Activated CD8-positive, alpha-beta memory T cell treated with anti-CD3 and anti-CD28 coated beads, Interleukin-2, amount 50 U/mL, for 1 hour (primary cell): ENCODE results near the gene NDUFV2.
A peak's percentile ranks its signal among the peaks of the same experiment; 100 is the strongest.
"Not testable (repeated sequence)": the region's sequence is repeated elsewhere in the genome, so short reads cannot be mapped to it uniquely, and the experiment has no call there.

Source experiments
- DNase-seq: peaks from one replicate; pipeline ENCODE4 v3.0.0-alpha.2; 2020; ENCODE audit errors: extremely low read depth

The NDUFV2 gene

DNA sequence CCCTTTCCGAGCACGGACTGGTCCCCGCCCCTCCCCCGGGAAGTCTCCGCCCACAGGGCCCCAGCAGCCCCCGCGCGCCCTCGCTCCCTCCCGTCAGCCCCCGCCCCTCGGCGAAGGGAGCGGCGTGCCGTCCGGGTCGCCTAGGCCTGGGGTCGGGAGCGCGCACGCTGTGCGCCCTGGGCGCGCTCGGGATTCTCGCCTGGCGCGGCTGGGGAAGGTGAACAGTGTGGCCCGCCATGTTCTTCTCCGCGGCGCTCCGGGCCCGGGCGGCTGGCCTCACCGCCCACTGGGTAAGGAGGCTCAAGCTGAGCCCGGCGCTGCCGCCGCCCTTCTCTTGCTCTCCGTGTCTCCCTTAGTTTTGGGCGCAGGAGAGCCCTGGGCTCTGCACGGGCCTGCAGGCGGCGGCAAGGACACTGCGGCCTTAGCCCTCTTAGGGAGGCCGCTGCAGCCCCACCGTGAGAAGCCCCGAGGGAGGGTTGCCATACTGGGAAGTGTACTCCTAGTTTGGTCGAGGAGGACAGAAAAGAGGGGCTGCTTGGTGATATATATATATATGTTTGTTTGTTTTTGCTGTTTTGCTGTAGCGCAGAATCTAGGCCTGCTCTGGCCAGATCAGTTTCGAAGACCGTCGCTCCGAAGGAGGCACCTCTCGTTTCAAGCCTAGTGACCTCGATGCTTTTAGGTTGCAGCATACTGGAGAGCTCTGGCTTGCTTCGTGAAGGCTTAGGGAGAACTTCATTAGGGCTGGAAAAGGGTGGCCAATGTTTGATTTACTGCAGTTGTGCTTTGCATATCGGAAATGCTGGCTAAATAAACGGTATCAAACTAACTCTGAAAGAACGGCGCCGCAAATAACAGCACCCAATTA lies at the start of gene NDUFV2:
NDUFV2 (plus strand) TSS at position 192 of the 868 bp plus-strand sequence; CDS start at position 237, 45 bp downstream.
- DNase-seq = peak; percentile 84

- DNase-seq = no peak
Measured at GRCh38 chr18:9053814-9054213, 48.7 kb upstream of the NDUFV2 start.

DNA sequence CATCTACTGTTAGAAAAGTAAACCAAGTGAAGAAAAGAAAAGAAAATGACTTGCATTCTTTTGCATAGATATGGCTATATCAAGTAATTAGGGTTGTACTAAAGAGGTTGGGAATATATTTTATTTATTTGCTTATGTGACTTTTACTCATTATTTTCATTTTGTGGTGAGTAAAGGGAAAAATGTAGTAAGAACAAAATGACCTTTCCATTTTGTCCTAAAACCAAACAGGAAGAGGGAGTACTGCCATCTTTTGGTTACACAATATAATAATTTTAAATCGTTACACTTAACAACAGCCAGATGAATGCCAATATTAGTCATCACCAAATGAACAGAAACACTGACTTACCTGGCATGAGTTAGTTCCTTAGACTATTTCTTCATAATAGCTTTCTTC lies 47.3 kb upstream of the NDUFV2 start:
- no peak for DNase-seq

DNA sequence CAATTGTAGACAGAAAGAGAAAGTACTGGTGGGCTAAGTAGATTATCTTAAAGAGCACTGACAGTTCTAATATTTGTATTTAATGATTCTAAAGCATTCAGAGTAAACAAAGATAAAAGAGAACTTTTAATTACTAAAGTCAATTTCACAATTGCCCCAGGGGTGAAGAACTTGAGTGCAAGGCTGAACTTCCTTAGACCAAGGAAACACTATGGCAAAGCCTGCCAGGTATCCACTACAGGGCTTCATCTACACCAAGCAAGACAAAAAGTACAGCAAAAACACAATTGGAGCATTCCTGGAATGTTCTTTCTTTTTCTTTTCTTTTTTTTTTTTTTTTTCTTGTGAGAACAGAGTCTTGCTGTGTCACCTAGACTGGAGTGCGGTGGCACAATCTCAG lies 46.9 kb upstream of the NDUFV2 start:
- DNase-seq = no peak

- DNase-seq = no peak
Measured at GRCh38 chr18:9057646-9058045, 44.9 kb upstream of the NDUFV2 start.

GRCh38 chr18:9058406-9058805 lies 44.1 kb upstream of the NDUFV2 start:
- no peak for DNase-seq

DNA sequence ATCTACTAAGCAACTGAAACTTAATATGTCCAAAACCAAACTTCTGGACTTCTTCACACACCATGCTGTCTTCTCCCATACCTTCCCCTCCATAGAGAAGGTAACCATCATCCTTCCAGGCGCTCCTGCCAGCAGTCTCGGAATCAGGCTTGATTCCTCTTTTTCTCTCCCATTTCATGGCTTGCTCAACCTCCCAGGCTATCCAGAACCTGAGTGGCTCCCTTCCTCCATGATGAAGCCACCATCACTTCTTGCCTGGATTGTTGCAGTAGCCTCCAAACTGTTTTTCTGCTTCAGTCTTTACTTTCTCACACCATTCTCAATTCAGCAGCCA lies 40.1 kb upstream of the NDUFV2 start:
- DNase-seq = no peak

- no peak for DNase-seq
Measured at GRCh38 chr18:9065864-9066263, 36.6 kb upstream of the NDUFV2 start.

DNA sequence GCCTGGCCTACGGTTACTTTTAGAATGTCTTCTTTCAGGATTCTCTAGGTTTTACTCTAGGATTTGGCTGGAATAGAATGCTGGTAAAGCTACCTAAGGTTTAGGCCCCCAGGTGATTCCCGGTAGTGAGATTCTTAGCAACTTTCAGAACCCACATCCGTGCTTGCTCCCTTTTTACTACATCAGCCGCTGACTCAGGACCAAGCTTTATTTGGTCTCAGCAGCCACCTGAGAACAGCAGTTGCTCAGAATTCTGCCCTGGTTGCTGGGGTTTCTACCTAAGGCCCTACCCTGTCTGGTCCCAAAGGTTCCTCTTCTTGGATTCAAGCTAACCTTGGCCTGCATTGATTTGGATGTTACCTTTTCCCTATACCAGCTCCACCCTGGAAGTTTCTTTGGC lies 36.1 kb upstream of the NDUFV2 start:
- no peak for DNase-seq

DNA sequence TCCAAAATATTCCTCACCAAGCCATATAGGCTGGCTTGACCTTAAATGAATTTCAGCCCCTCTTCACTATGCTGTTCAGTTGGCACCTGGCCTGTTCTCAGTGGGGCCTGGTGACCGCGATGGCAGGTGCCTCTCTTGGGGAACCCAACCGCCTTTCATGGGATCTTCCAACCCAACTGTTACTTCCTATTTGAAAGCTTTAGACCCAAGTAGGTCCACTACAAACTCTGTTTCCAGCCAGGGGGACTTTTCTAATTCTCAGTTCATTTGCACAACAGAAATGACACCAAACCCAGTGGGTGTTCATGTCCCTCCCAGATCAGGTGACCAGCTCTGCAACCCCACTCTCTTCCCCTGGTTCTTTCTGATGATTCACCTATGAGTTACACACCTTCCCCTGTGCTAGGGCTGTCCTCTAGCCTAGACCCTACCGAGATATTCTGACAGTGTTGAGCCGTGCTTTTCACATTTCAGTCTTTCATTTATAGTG lies 35.6 kb upstream of the NDUFV2 start:
- DNase-seq = no peak

- no peak for DNase-seq
Measured at GRCh38 chr18:9067823-9068222, 34.7 kb upstream of the NDUFV2 start.

DNA sequence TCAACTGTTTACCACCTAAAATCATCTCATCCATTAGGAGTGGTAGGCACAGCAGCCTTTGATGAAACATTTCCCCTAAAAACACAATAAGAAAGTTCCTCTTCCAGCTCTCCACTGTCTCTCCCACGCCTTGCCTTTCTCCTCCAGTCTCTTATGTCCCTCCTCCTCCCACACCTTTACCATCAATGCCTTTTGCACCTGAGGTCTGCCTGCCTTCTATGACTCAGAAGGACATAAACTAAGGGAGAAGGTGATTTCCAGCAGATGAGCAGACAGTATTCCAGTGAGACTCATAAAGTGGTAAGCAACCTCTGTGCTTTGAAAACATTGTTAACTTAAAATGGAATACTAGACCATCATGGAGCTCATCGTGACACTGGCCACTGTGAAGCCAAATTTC lies 34.2 kb upstream of the NDUFV2 start:
- no peak for DNase-seq

DNA sequence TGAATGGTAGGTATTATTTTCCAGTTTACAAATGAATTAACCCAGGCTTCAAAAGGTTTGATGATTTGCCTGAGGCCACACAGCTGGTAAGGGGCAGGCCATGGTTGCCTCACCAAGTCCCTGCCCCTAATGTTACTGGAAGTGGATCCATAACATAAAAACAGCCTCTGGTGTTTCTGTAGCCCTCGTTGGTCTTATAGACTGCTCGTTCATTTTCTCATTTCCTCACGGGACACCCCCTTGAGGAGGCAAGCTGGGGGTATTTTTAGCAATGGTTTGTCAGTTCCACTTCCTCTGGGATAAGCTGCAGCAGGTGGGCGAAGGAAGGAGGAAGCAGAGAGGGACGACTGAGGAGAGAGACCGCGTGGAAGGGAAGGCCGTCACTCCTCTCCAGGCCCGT lies 32.9 kb upstream of the NDUFV2 start:
- no peak for DNase-seq

DNA sequence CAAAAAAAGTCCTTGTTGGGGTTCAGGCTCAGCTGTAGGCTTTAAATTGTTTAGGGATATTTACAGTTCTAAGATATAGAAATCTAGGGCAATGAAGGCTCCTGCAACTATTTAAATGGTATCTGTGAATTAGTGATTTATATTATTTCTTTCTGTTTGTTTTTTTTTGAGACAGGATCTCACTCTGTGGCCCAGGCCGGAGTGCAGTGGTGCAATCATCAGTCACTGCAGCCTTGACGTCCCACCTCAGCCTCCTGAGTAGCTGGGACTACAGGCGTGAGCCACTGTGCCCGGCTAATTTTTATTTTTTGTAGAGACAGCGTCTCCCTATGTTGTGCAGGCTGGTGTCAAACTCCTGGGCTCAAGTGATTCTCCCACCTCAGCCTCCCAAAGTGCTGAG lies 32.3 kb upstream of the NDUFV2 start:
- DNase-seq = no peak

DNA sequence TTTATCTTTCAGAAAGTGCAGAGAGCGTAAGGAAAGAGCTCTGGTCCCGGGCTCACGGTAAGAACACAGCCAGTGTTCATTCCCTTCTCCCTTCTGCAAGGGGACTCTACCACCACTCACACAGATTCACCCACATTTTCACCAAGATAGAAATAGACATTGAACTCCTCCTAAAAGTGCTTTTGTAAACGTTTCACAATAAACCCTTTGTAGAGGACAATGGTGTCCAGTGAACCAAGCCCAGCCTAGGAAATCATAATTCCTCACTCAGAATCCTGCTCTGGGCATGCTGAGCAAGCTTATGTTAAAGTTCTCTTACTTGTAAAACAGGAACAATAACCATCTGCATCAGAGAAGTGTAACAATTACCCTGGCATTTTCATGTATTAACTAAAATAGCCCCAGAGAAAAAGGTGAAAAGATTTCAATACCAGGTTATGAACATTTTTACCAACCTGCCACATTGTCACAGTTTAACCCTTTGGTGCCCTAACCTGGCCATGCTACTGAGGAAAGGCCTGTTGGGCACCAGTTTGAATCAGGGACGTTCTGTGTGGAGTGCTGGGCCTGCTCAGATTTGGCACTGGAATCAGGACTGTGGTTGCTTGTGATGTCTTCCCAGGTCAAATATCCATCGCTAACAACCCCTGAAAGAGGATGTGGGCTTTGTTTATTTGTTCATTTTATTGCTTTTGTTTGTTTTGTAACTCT lies 22.5 kb upstream of the NDUFV2 start:
- no peak for DNase-seq

DNA sequence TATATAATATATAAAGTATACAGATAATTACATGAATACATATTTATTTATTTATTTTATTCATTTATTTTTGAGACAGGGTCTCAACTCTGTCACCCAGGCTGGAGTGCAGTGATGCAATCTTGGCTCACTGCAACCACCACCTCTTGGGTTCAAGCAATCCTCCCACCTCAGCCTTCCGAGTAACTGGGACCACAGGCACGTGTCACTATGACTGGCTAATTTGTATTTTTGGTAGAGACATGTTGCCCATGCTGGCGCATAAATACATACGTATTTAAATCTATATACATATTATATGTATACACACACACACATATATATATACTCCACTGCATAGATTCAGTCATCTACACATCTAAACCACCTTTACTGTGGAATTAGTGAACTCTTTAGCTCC lies 20.6 kb upstream of the NDUFV2 start:
- no peak for DNase-seq

- no peak for DNase-seq
Measured at GRCh38 chr18:9082711-9083510, 19.6 kb upstream of the NDUFV2 start.

GRCh38 chr18:9086015-9086414 lies 16.5 kb upstream of the NDUFV2 start:
- no peak for DNase-seq

- DNase-seq = no peak
Measured at GRCh38 chr18:9086624-9087023, 15.9 kb upstream of the NDUFV2 start.

DNA sequence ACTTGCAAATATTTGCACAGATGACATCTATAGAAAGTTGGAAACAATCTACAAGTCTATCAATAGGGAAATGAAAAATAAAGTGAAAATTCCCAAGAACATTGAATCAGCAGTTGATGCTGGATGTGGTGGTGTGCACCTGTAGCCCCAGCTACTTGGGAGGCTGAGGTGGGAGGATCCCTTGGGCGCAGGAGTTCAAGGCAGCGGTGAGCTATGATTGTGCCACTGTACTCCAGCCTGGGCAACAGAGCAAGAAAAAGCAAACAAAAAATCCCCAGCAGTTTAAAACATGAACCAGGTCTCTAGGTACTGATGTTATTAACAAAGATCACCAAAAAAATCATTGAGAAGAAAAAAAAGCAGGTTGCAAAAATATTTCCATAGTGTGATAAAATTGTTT lies 15.4 kb upstream of the NDUFV2 start:
- DNase-seq = no peak

- no peak for DNase-seq
Measured at GRCh38 chr18:9088252-9088651, 14.2 kb upstream of the NDUFV2 start.

- DNase-seq = not testable (repeated sequence)
Measured at GRCh38 chr18:9088727-9089126, 13.8 kb upstream of the NDUFV2 start.
